ENCODE results near the gene NAGA.

DNA sequence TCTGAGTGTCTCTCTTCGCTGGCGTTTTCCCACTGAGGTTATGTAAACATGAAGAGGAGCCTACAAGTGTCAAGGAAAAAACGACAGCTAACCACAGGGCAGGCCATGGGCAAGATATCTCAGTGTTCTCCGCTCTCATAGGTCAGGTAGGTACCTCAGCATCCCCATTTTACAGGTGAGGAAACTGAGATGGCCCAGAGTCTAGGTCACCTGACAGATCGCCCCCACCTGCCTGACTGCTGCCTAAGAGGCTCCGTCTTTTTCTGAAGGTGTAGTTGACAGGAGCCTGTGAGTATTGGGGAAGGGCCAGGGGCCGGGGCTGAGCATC lies 20.8 kb upstream of the NAGA start:
- TF ChIP-seq, protein P1, sequence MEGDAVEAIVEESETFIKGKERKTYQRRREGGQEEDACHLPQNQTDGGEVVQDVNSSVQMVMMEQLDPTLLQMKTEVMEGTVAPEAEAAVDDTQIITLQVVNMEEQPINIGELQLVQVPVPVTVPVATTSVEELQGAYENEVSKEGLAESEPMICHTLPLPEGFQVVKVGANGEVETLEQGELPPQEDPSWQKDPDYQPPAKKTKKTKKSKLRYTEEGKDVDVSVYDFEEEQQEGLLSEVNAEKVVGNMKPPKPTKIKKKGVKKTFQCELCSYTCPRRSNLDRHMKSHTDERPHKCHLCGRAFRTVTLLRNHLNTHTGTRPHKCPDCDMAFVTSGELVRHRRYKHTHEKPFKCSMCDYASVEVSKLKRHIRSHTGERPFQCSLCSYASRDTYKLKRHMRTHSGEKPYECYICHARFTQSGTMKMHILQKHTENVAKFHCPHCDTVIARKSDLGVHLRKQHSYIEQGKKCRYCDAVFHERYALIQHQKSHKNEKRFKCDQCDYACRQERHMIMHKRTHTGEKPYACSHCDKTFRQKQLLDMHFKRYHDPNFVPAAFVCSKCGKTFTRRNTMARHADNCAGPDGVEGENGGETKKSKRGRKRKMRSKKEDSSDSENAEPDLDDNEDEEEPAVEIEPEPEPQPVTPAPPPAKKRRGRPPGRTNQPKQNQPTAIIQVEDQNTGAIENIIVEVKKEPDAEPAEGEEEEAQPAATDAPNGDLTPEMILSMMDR (IDR thresholded peaks at IDR 0.05; ENCODE audit: insufficient read depth, low read depth, low read length): no peak
- no peak for TF ChIP-seq EZH2 (IDR thresholded peaks at IDR 0.05; ENCODE audit: insufficient read depth, low read length)

All from astrocyte (in vitro differentiated cells and primary cell).